22Rv1 (cell line): ENCODE measurements around the gene CCL16.
"Not testable (repeated sequence)": the region's sequence is repeated elsewhere in the genome, so short reads cannot be mapped to it uniquely, and the experiment has no call there.

Experiments
- H3K27ac ChIP-seq: fragments of 450-650 bp; 2 replicates; pipeline ENCODE4 v1.5.1; 2017
- CTCF ChIP-seq: fragments of 450-650 bp; IDR thresholded peaks from 2 replicates; pipeline ENCODE4 v1.5.1; 2017; ENCODE audit warnings: mild to moderate bottlenecking
- ZFX ChIP-seq: fragments of 450-650 bp; IDR thresholded peaks from 2 replicates; pipeline ENCODE4 v1.6.1; 2017; ENCODE audit warnings: antibody characterized with exemption, borderline replicate concordance

The CCL16 gene

GRCh38 chr17:35981246-35981645 lies at the start of gene CCL16:
Gene CCL16, minus strand, starts transcription at chr17:35981497. Its CDS starts 77 bp downstream, at chr17:35981420.
- TF ChIP-seq ZFX: no peak
- TF ChIP-seq CTCF: no peak
- H3K27ac ChIP-seq: no peak within 1 kb of the TSS

- H3K27ac ChIP-seq: no peak overlapping the region
- TF ChIP-seq CTCF: no peak
- no peak for TF ChIP-seq ZFX
Observed at GRCh38 chr17:36030956-36031355, 49.7 kb upstream of the CCL16 start.

- no peak overlapping the region for H3K27ac ChIP-seq
- no peak for TF ChIP-seq ZFX
- TF ChIP-seq CTCF: no peak
Observed at GRCh38 chr17:36027761-36028160, 46.5 kb upstream of the CCL16 start.

- no peak for TF ChIP-seq CTCF
- no peak for TF ChIP-seq ZFX
- H3K27ac ChIP-seq: no peak overlapping the region
Observed at GRCh38 chr17:36024106-36024869, 43.0 kb upstream of the CCL16 start.

GRCh38 chr17:36019423-36019822 lies 38.1 kb upstream of the CCL16 start:
- no peak for TF ChIP-seq ZFX
- TF ChIP-seq CTCF: no peak

GRCh38 chr17:36017799-36018198 lies 36.5 kb upstream of the CCL16 start, which contains the start of gene CCL23:
Gene CCL23, minus strand, starts transcription at chr17:36017972. Its CDS starts 75 bp downstream, at chr17:36017897.
- no peak within 1 kb of the TSS for H3K27ac ChIP-seq
- TF ChIP-seq CTCF (no peak), ZFX (no peak)

More at GRCh38 chr17:36019423-36019822, 38.1 kb upstream of the CCL16 start:
- H3K27ac ChIP-seq: no peak overlapping the region

- no peak overlapping the region for H3K27ac ChIP-seq
- TF ChIP-seq ZFX: no peak
Observed at GRCh38 chr17:36016555-36016954, 35.3 kb upstream of the CCL16 start.

- not testable (repeated sequence) for H3K27ac ChIP-seq
Observed at GRCh38 chr17:36015895-36016294, 34.6 kb upstream of the CCL16 start.
